ENCODE data around the gene ACOX1.

DNA sequence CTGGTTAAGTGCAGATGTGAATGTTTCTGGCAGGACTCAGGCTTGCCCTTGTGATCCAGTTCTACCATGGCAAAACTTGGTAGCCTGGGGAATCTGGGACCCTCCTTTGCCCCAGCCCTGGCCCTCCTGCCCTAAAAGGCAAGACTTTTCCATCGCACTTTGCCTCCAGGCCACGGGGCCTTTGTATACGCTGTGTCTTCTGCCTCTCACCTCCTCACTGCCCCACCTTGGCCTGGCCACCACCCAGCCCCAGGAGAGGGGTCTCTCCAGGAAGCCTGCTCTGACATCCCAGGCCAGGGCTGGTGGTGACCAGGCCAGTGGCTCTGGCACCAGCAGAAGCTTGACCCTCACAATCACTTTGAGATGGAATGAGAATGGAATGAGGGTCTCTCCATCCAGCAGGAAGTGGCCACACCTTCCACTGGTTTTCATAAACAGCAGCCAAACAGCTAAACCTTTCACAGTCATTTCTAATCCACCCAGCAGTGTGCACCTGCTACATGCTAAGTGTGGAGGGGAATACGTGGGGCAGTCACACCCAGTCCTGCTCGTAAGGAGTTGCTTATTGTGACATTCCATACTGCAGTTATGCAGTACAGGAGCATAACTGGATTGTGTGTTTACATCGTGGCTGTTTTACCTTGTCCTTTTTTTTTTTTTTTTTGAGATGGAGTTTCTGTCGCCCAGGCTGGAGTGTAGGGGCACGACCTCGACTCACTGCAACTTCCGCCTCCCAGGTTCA lies 72.7 kb downstream of the ACOX1 start:
- TF ChIP-seq, protein P1, sequence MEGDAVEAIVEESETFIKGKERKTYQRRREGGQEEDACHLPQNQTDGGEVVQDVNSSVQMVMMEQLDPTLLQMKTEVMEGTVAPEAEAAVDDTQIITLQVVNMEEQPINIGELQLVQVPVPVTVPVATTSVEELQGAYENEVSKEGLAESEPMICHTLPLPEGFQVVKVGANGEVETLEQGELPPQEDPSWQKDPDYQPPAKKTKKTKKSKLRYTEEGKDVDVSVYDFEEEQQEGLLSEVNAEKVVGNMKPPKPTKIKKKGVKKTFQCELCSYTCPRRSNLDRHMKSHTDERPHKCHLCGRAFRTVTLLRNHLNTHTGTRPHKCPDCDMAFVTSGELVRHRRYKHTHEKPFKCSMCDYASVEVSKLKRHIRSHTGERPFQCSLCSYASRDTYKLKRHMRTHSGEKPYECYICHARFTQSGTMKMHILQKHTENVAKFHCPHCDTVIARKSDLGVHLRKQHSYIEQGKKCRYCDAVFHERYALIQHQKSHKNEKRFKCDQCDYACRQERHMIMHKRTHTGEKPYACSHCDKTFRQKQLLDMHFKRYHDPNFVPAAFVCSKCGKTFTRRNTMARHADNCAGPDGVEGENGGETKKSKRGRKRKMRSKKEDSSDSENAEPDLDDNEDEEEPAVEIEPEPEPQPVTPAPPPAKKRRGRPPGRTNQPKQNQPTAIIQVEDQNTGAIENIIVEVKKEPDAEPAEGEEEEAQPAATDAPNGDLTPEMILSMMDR (IDR thresholded peaks at IDR 0.05) = no peak
- no peak for TF ChIP-seq POLR2A (IDR thresholded peaks at IDR 0.05)
- no peak for TF ChIP-seq EP300 (IDR thresholded peaks at IDR 0.05)
